GM12878 (cell line): Measurements from ENCODE around the gene SPACDR. TPM values are rescaled to one million over a fixed set of nuclear protein-coding genes. Genes with fewer than 3 reads are reported as not detected.

Source experiments
- BACH1 ChIP-seq: fragments of 450-650 bp; IDR thresholded peaks from 2 replicates; pipeline ENCODE4 v1.6.1; 2017; ENCODE audit warnings: mild to moderate bottlenecking, borderline replicate concordance
- EGR1 ChIP-seq, 2 experiments: IDR thresholded peaks; 1 replicate in 1 of 2; 2 replicates in 1 of 2; pipeline ENCODE4 v1.6.1; 2011 to 2012; ENCODE audit warnings: low read depth in 2 of 2, low read length in 2 of 2, borderline replicate concordance in 1 of 2, mild to moderate bottlenecking in 1 of 2, moderate library complexity in 1 of 2
- ESRRA ChIP-seq: IDR thresholded peaks from 2 replicates; pipeline ENCODE4 v1.6.1; 2012; ENCODE audit warnings: mild to moderate bottlenecking, low read length, improper control_type of control experiment
- IKZF2 ChIP-seq, 2 experiments: fragments of 450-650 bp; IDR thresholded peaks; 2 replicates each; pipeline ENCODE4 v1.6.1; 2017; ENCODE audit warnings: mild to moderate bottlenecking in 2 of 2, moderate library complexity in 2 of 2
- MEF2A ChIP-seq: IDR thresholded peaks from 2 replicates; pipeline ENCODE4 v1.6.1; 2011; ENCODE audit warnings: low read depth, mild to moderate bottlenecking, low read length, moderate library complexity; ENCODE audit not compliant: insufficient read depth
- MTA3 ChIP-seq: IDR thresholded peaks from 2 replicates; pipeline ENCODE4 v1.6.1; 2012; ENCODE audit warnings: low read length, inconsistent platforms, borderline replicate concordance
- MYC ChIP-seq: IDR thresholded peaks from 2 replicates; pipeline ENCODE4 v1.6.1; 2011; ENCODE audit warnings: mild to moderate bottlenecking, low read length, moderate library complexity, inconsistent platforms; ENCODE audit not compliant: insufficient read depth, insufficient replicate concordance, insufficient read length, severe bottlenecking
- NR2F1 ChIP-seq: fragments of 450-650 bp; conservative IDR thresholded peaks from 2 replicates; pipeline ENCODE4 v1.6.1; 2017; ENCODE audit warnings: mild to moderate bottlenecking
- POLR2AphosphoS5 ChIP-seq: IDR thresholded peaks from 2 replicates; pipeline ENCODE4 v1.6.1; 2011; ENCODE audit warnings: mild to moderate bottlenecking, low read length, inconsistent platforms
- RELA ChIP-seq: fragments of 450-650 bp; IDR thresholded peaks from 2 replicates; pipeline ENCODE4 v1.8.0; 2014; ENCODE audit warnings: borderline replicate concordance; ENCODE audit not compliant: partially characterized antibody
- WRNIP1 ChIP-seq: IDR thresholded peaks from 2 replicates; pipeline ENCODE4 v1.6.1; 2011; ENCODE audit warnings: low read depth, low read length, improper control_type of control experiment, borderline replicate concordance
- polyA plus RNA-seq, 11 experiments: library from polyadenylated mRNA; depleted of rRNA in 4 of 11; unstranded in 6 of 11; stranded (reverse) in 5 of 11; fragments of >200 nt; fragmentation: Nextera tagmentation in 4 of 11; fragmentation: Illumina TruSeq in 1 of 11; extraction: Ambion mirVana in 4 of 11; extraction: Trizol in 1 of 11; gene quantifications; 1 replicate in 1 of 11; 2 replicates in 10 of 11; pipeline versions ENCODE4 v1.2.1 to v1.2.3, GENCODE V29; 2011 to 2016; ENCODE audit warnings: inconsistent platforms in 2 of 11, missing spikeins in 2 of 11, low read depth in 1 of 11
- total RNA-seq, 4 experiments: library from RNA; depleted of rRNA in 3 of 4; stranded (reverse); fragments of >200 nt in 3 of 4; fragmentation: Illumina TruSeq in 1 of 4; extraction: Trizol in 1 of 4; gene quantifications; 2 replicates each; pipeline versions ENCODE4 v1.2.1 to v1.2.3, GENCODE V29; 2013 to 2021
- TF ChIP-seq, protein P1 (sequence below): fragments of 450-650 bp; formaldehyde crosslinking; IDR thresholded peaks from 2 replicates; pipeline ENCODE4 v1.4.0; 2020; ENCODE audit warnings: mild to moderate bottlenecking, moderate library complexity
- TF ChIP-seq, protein P2 (sequence below): IDR thresholded peaks from 2 replicates; pipeline ENCODE4 v1.6.1; 2011; ENCODE audit warnings: low read depth, mild to moderate bottlenecking, low read length, moderate library complexity, borderline replicate concordance; ENCODE audit errors: extremely low read depth
- TF ChIP-seq, protein P3 (sequence below): fragments of 450-650 bp; IDR thresholded peaks from 2 replicates; pipeline ENCODE4 v1.6.1; 2016; ENCODE audit warnings: mild to moderate bottlenecking, moderate library complexity, borderline replicate concordance
- TF ChIP-seq, protein P4 (sequence below): fragments of 450-650 bp; IDR thresholded peaks from 2 replicates; pipeline ENCODE4 v1.6.1; 2014; ENCODE audit warnings: mild to moderate bottlenecking
- TF ChIP-seq, protein P5 (sequence below): fragments of 450-650 bp; IDR thresholded peaks from 2 replicates; pipeline ENCODE4 v1.6.1; 2018; ENCODE audit warnings: borderline replicate concordance, mild to moderate bottlenecking; ENCODE audit not compliant: partially characterized antibody

Gene SPACDR
- total and polyA plus RNA-seq, 10 of the 15 experiments (the other 5 are each of a cell fraction or from before 2014, with no cell fraction given), result 0.18 to 1.5 (median 0.63) TPM

DNA sequence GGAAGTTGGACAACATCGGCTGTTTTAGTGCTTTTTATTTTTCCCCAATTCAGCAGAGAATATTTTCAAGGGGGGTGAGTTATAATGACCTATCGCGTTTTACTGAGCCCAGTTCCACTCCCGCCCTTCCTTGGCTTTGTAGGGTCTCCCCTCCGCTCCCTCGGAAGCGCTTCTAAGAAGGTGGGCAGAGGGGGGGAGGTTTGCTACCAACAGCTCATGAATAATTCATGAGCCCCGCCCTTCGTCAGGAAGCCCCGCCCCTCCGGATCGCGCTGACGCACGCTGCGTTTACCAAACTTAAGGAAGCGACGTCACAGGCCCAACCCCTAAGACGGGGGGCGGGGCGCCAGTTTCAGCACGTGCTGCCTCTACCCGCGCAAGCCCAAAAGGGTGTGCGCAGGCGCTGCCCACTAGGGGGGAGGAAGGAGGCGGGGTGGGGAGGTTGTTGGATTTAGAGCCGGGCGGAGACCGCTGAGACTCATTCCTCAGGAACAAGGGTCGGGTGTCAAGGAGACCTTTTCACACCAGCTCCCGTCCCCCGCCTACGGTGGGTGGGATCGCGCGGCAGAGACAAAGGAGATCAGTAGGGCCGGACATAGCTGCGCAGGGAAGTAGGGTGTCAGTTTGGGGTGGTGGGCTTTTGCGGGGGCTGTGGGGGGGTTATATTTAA lies 35.0 kb downstream of the SPACDR start (continued):
- TF ChIP-seq, protein P1, sequence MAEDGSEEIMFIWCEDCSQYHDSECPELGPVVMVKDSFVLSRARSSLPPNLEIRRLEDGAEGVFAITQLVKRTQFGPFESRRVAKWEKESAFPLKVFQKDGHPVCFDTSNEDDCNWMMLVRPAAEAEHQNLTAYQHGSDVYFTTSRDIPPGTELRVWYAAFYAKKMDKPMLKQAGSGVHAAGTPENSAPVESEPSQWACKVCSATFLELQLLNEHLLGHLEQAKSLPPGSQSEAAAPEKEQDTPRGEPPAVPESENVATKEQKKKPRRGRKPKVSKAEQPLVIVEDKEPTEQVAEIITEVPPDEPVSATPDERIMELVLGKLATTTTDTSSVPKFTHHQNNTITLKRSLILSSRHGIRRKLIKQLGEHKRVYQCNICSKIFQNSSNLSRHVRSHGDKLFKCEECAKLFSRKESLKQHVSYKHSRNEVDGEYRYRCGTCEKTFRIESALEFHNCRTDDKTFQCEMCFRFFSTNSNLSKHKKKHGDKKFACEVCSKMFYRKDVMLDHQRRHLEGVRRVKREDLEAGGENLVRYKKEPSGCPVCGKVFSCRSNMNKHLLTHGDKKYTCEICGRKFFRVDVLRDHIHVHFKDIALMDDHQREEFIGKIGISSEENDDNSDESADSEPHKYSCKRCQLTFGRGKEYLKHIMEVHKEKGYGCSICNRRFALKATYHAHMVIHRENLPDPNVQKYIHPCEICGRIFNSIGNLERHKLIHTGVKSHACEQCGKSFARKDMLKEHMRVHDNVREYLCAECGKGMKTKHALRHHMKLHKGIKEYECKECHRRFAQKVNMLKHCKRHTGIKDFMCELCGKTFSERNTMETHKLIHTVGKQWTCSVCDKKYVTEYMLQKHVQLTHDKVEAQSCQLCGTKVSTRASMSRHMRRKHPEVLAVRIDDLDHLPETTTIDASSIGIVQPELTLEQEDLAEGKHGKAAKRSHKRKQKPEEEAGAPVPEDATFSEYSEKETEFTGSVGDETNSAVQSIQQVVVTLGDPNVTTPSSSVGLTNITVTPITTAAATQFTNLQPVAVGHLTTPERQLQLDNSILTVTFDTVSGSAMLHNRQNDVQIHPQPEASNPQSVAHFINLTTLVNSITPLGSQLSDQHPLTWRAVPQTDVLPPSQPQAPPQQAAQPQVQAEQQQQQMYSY (CRISPR knock-in tag), result no peak; the same call in 1 of the 2 replicates
- TF ChIP-seq, protein P2, sequence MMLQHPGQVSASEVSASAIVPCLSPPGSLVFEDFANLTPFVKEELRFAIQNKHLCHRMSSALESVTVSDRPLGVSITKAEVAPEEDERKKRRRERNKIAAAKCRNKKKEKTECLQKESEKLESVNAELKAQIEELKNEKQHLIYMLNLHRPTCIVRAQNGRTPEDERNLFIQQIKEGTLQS, result 0 out of 2 replicates have a peak, but pooled peaks have one; percentile 39
- TF ChIP-seq WRNIP1, result 0 out of 2 replicates have a peak, but pooled peaks have one; percentile 21
- TF ChIP-seq POLR2AphosphoS5, result peak; percentile 90
- TF ChIP-seq BACH1, result 0 out of 2 replicates have a peak, but pooled peaks have one; percentile 47
- TF ChIP-seq, protein P3, sequence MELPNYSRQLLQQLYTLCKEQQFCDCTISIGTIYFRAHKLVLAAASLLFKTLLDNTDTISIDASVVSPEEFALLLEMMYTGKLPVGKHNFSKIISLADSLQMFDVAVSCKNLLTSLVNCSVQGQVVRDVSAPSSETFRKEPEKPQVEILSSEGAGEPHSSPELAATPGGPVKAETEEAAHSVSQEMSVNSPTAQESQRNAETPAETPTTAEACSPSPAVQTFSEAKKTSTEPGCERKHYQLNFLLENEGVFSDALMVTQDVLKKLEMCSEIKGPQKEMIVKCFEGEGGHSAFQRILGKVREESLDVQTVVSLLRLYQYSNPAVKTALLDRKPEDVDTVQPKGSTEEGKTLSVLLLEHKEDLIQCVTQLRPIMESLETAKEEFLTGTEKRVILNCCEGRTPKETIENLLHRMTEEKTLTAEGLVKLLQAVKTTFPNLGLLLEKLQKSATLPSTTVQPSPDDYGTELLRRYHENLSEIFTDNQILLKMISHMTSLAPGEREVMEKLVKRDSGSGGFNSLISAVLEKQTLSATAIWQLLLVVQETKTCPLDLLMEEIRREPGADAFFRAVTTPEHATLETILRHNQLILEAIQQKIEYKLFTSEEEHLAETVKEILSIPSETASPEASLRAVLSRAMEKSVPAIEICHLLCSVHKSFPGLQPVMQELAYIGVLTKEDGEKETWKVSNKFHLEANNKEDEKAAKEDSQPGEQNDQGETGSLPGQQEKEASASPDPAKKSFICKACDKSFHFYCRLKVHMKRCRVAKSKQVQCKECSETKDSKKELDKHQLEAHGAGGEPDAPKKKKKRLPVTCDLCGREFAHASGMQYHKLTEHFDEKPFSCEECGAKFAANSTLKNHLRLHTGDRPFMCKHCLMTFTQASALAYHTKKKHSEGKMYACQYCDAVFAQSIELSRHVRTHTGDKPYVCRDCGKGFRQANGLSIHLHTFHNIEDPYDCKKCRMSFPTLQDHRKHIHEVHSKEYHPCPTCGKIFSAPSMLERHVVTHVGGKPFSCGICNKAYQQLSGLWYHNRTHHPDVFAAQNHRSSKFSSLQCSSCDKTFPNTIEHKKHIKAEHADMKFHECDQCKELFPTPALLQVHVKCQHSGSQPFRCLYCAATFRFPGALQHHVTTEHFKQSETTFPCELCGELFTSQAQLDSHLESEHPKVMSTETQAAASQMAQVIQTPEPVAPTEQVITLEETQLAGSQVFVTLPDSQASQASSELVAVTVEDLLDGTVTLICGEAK, result no peak
- TF ChIP-seq, protein P4, sequence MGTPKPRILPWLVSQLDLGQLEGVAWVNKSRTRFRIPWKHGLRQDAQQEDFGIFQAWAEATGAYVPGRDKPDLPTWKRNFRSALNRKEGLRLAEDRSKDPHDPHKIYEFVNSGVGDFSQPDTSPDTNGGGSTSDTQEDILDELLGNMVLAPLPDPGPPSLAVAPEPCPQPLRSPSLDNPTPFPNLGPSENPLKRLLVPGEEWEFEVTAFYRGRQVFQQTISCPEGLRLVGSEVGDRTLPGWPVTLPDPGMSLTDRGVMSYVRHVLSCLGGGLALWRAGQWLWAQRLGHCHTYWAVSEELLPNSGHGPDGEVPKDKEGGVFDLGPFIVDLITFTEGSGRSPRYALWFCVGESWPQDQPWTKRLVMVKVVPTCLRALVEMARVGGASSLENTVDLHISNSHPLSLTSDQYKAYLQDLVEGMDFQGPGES, result peak; percentile 31; the same call in 1 of the 2 replicates
- TF ChIP-seq NR2F1, result no peak
- 0 out of 2 replicates have a peak, but pooled peaks have one; percentile 15 for TF ChIP-seq MEF2A
- TF ChIP-seq, protein P5, sequence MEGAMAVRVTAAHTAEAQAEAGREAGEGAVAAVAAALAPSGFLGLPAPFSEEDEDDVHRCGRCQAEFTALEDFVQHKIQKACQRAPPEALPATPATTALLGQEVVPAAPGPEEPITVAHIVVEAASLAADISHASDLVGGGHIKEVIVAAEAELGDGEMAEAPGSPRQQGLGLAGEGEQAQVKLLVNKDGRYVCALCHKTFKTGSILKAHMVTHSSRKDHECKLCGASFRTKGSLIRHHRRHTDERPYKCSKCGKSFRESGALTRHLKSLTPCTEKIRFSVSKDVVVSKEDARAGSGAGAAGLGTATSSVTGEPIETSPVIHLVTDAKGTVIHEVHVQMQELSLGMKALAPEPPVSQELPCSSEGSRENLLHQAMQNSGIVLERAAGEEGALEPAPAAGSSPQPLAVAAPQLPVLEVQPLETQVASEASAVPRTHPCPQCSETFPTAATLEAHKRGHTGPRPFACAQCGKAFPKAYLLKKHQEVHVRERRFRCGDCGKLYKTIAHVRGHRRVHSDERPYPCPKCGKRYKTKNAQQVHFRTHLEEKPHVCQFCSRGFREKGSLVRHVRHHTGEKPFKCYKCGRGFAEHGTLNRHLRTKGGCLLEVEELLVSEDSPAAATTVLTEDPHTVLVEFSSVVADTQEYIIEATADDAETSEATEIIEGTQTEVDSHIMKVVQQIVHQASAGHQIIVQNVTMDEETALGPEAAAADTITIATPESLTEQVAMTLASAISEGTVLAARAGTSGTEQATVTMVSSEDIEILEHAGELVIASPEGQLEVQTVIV, result no peak
- 0 out of 2 replicates have a peak, but pooled peaks have one; percentile 13 for TF ChIP-seq ESRRA
- no peak for TF ChIP-seq MTA3
- TF ChIP-seq EGR1 (IDR thresholded peaks at IDR 0.05; ENCODE audit: borderline replicate concordance in 1 of 2, low read depth in 2 of 2, low read length in 2 of 2), result peak in 1 of 2 experiments; percentile 44; a peak in 1 of 3 replicates
- TF ChIP-seq MYC, result peak; percentile 70
- peak; percentile 72 for TF ChIP-seq RELA
- TF ChIP-seq IKZF2 (IDR thresholded peaks at IDR 0.05), result peak; percentile 13 to 43; a peak in 1 of 4 replicates
